NCI-H526 (cell line): Measurements from ENCODE around the gene RNASE7.
"Not testable (repeated sequence)": the region's sequence is repeated elsewhere in the genome, so short reads cannot be mapped to it uniquely, and the experiment has no call there.

Experiments used
- DNase-seq, 2 experiments: peaks; one replicate each; lab custom pipeline; 2025; lab: John Stamatoyannopoulos, UW

RNASE7 gene, protein sequence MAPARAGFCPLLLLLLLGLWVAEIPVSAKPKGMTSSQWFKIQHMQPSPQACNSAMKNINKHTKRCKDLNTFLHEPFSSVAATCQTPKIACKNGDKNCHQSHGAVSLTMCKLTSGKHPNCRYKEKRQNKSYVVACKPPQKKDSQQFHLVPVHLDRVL

DNA sequence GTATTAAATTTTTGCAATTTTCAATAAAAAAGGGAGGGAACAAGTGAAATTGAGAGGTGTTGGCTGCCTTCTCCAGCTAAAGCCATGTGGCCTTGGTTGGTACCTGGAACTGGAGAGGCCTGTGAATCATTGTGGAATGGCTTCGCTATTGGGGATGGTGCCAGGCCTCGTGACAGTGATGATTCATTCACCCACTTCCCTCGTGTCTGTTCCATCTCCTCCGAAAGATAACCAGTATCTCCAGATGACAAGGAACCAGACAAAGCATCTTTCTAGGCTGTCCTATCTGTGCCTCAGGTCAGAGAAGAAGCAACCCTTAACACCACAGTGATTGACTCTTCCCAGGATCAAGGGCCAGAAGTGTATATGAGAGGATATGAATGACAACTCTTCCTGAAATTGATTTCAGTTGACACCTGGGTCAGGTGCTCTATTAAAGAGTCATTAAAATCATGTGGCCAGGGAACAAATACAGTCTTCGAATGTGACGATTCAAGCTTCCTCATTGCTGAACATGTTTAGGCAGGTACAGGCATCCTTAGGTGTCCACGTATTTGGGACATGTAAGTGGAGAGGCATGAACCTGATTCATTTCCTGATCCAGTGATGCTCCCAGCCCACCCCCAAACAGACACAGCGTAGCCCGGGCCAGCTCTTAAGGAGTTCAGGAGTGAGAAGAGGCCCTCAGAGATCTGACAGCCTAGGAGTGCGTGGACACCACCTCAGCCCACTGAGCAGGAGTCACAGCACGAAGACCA is at the start of gene RNASE7:
RNASE7 (plus strand) TSS at position 687 of the 758 bp plus-strand sequence. CDS start 631 bp downstream, outside the sequence.
- no peak for DNase-seq

- no peak for DNase-seq
These were observed 45.6 kb upstream of the RNASE7 start for GRCh38 chr14:20996521-20996920.

DNA sequence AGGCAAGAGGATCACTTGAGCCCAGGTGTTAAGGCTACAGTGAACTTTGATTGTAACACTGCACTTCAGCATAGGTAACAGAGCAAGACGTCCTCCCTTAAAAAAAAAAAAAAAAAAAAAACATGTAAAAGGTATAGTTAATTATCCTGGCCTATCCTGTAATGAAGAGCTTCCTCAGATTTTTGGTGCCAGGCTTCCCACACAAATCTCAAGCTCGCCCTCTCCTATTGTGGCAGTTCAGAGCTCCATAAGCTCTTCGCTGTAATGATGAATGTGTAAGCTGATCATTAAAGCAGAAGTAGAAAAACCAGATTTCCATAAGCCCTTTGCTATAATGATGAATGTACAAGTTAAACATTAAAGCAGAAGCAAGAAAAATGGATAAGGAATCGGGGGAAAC is 45.0 kb upstream of the RNASE7 start:
- no peak for DNase-seq

DNA sequence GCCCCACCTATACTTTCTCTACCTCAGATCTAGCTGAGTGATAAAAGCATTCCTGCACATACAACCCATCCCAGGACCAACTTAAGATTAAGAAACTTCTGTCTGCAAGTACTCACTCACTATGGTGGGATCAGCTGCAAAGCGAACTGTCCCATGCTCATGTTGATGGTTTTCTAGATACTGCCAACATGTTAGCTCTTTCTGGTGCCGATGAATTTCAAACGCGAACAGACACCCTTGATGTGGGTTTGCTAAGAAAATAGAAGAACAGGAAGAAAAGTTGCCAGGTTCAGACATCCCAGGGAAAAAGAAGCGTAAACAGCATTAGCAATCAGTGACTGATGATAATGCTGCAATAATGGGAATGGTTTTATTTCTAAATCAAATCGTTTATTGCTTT is 44.6 kb upstream of the RNASE7 start:
- DNase-seq: no peak

GRCh38 chr14:20998139-20998538 is 44.0 kb upstream of the RNASE7 start:
- no peak for DNase-seq

- DNase-seq: no peak
These were observed 43.3 kb upstream of the RNASE7 start, which contains the start of gene SLC39A2 for GRCh38 chr14:20998674-20999366. SLC39A2 (plus strand) TSS chr14:20999293; CDS start chr14:20999447, 154 bp downstream.

DNA sequence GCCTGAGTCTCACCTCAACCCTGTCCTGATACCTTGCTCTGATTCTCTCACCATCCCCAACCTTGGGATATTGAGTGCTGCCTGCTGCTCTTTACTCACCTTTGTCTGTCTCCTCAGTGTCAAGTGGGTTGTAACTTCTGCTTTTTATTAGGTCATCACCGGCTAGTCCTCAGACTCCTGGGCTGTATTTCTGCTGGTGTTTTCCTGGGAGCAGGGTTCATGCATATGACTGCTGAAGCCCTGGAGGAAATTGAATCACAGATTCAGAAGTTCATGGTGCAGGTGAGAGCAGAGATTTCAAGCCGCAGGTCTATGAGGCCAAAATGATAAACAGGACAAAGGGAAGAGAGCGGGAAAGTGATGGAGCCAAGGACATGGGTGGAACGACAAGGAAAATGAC is 42.6 kb upstream of the RNASE7 start:
- DNase-seq: no peak

DNA sequence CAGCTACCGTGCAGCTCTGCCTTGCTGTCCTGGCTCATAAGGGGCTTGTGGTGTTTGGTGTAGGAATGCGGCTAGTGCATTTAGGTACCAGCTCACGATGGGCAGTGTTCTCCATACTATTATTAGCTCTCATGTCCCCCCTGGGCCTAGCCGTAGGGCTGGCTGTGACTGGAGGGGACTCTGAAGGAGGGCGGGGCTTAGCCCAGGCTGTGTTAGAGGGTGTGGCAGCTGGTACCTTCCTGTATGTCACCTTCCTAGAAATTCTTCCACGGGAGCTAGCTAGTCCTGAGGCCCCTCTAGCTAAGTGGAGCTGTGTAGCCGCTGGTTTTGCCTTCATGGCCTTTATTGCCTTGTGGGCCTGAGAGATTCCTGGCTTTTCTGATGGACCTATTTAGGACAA is 40.9 kb upstream of the RNASE7 start:
- DNase-seq: no peak

GRCh38 chr14:21003788-21004346 is 38.3 kb upstream of the RNASE7 start:
- DNase-seq: no peak

GRCh38 chr14:21009721-21010120 is 32.4 kb upstream of the RNASE7 start:
- not testable (repeated sequence) for DNase-seq

GRCh38 chr14:21011136-21011535 is 31.0 kb upstream of the RNASE7 start:
- DNase-seq: no peak

GRCh38 chr14:21014761-21015190 is 27.4 kb upstream of the RNASE7 start:
- peak; percentile 86 to 92 for DNase-seq

DNA sequence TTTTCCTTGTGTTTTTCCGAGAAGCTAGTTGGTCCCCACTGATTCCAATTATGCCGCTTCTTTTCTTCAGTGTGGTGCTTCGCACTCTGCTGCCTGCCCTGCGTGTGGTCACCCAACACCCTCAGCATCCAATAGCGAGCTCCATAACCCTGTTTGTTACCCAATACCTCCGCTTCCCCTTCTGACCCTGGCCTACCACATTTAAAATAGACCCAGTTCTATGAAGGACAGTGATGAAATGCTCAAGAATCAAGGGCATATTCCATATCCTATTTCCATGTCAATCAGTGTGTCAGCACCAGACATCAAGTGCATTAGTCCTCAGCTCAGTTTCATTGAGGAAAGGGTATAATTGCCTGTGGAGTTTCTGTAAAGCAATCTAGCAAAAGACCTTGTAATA is 26.9 kb upstream of the RNASE7 start:
- DNase-seq: no peak

GRCh38 chr14:21016413-21017190 is 25.6 kb upstream of the RNASE7 start:
- no peak for DNase-seq

DNA sequence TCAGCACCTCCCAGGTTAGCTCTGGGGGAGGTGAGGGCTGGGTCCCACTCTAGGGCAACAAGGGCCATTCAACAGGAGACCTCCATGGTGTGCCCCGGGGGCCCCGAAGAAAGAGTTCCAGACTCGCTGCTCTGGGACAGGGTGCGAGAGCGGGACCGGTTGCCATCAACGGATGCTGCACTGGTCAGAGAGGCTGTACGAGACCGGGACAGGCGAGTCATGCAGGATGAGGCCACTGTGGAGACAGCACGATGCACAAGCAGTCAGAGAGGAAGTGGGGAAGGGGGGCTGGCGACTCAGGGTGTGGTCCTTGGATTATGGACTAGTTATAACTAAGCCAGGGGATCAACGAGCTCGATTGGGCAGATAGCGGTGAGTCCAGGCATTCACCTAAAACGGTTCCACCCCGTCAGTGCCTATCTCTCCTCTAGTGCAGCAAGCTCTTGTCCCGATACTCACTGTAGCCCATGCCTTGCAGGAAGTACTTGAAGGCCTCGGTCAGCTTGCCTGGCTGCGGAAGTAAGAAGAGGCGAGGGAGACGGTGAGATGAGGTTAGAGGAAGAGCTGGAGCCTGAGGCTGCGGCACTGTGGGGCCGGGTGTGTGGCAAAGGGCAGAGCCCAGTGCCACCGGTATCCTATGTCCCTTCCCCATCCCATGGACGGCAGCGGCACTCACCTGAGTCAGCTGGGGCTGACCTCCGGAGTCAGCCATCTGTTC is 24.5 kb upstream of the RNASE7 start:
- no peak for DNase-seq

- no peak for DNase-seq
These were observed 23.9 kb upstream of the RNASE7 start for GRCh38 chr14:21018286-21018685.

GRCh38 chr14:21018781-21019180 is 23.4 kb upstream of the RNASE7 start:
- no peak for DNase-seq

GRCh38 chr14:21019366-21019765 is 22.8 kb upstream of the RNASE7 start:
- DNase-seq: no peak

GRCh38 chr14:21020977-21021545 is 21.1 kb upstream of the RNASE7 start:
- DNase-seq: no peak

GRCh38 chr14:21022686-21023085 is 19.5 kb upstream of the RNASE7 start:
- no peak for DNase-seq

- DNase-seq: no peak
These were observed 19.0 kb upstream of the RNASE7 start for GRCh38 chr14:21023174-21023573.
